GM12878 (cell line): ENCODE results near the gene INO80.

Experiments
- EGR1 ChIP-seq, 2 experiments: IDR thresholded peaks; 1 replicate in 1 of 2; 2 replicates in 1 of 2; pipeline ENCODE4 v1.6.1; 2011 to 2012; ENCODE audit warnings: low read depth in 2 of 2, low read length in 2 of 2, borderline replicate concordance in 1 of 2, mild to moderate bottlenecking in 1 of 2, moderate library complexity in 1 of 2
- EP300 ChIP-seq, 2 experiments: fragments of 150-350 bp in 1 of 2; IDR thresholded peaks; 2 replicates each; pipeline ENCODE4 v1.6.1; 2011 to 2012; ENCODE audit warnings: low read depth in 2 of 2, low read length in 2 of 2, borderline replicate concordance in 1 of 2, improper control_type of control experiment in 1 of 2, inconsistent platforms in 1 of 2; ENCODE audit not compliant: control insufficient read depth in 1 of 2
- ESRRA ChIP-seq: IDR thresholded peaks from 2 replicates; pipeline ENCODE4 v1.6.1; 2012; ENCODE audit warnings: mild to moderate bottlenecking, low read length, improper control_type of control experiment
- POLR2A ChIP-seq: IDR thresholded peaks from 2 replicates; pipeline ENCODE4 v1.6.1; 2011; ENCODE audit warnings: low read depth, mild to moderate bottlenecking, low read length
- POLR2AphosphoS5 ChIP-seq: IDR thresholded peaks from 2 replicates; pipeline ENCODE4 v1.6.1; 2011; ENCODE audit warnings: mild to moderate bottlenecking, low read length, inconsistent platforms
- SIN3A ChIP-seq: IDR thresholded peaks from 2 replicates; pipeline ENCODE4 v1.6.1; 2012; ENCODE audit warnings: low read depth, low read length, improper control_type of control experiment
- TCF7 ChIP-seq: IDR thresholded peaks from 2 replicates; pipeline ENCODE4 v1.6.1; 2014; ENCODE audit warnings: antibody characterized with exemption, borderline replicate concordance
- TF ChIP-seq, protein P1 (sequence below), 3 experiments: IDR thresholded peaks in 2 of 3; conservative IDR thresholded peaks in 1 of 3; 2 replicates each; pipeline ENCODE4 v1.5.1; 2011; ENCODE audit warnings: low read depth in 3 of 3, low read length in 3 of 3, mild to moderate bottlenecking in 3 of 3, control low read depth in 2 of 3, moderate library complexity in 2 of 3, inconsistent platforms in 1 of 3, mixed read lengths in 1 of 3; ENCODE audit not compliant: control insufficient read depth in 2 of 3, insufficient read depth in 1 of 3; ENCODE audit errors: extremely low read depth in 1 of 3
- TF ChIP-seq, protein P2 (sequence below): fragments of 450-650 bp; IDR thresholded peaks from 2 replicates; pipeline ENCODE4 v1.6.1; 2017; ENCODE audit warnings: mild to moderate bottlenecking
- TF ChIP-seq, protein P3 (sequence below): IDR thresholded peaks from 2 replicates; pipeline ENCODE4 v1.6.1; 2011; ENCODE audit warnings: mild to moderate bottlenecking, low read depth, low read length, moderate library complexity; ENCODE audit not compliant: insufficient replicate concordance
- TF ChIP-seq, protein P4 (sequence below): fragments of 450-650 bp; formaldehyde crosslinking; IDR thresholded peaks from 2 replicates; pipeline ENCODE4 v1.5.0; 2022; ENCODE audit warnings: mild to moderate bottlenecking, missing genetic modification characterization

DNA sequence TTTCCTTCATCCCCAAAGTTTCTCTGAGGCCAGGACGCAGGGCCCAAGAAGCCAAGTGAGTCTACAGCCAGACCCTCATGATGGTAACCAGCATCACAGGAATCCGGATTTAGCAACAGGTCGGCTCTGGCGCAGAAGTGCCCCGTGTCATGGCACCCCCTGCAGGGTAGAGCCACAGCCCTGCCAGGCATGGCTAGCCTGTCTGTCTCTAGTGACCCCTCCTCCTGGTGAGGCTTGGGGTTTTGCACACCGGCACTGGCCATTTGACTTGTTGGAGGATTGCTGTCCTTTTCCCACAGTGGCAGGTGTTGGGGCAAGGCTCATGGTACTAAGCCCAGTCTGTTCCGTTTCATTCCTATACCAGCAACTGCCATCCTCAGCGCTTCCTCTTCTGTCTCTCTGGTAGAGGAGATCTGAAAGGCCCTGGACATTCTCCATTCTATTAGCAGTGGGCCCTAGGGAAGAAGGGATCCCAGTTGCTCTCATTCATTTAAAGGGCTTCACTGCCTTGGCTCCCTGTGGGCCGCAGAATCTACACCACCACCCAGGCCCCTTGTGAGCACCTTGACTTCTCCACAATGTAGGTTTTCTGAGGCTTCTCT lies 172.2 kb downstream of the INO80 start:
- TF ChIP-seq EP300 (IDR thresholded peaks at IDR 0.05; ENCODE audit: borderline replicate concordance in 1 of 2, control insufficient read depth in 1 of 2, low read depth in 2 of 2, low read length in 2 of 2), result no peak
- TF ChIP-seq, protein P1, sequence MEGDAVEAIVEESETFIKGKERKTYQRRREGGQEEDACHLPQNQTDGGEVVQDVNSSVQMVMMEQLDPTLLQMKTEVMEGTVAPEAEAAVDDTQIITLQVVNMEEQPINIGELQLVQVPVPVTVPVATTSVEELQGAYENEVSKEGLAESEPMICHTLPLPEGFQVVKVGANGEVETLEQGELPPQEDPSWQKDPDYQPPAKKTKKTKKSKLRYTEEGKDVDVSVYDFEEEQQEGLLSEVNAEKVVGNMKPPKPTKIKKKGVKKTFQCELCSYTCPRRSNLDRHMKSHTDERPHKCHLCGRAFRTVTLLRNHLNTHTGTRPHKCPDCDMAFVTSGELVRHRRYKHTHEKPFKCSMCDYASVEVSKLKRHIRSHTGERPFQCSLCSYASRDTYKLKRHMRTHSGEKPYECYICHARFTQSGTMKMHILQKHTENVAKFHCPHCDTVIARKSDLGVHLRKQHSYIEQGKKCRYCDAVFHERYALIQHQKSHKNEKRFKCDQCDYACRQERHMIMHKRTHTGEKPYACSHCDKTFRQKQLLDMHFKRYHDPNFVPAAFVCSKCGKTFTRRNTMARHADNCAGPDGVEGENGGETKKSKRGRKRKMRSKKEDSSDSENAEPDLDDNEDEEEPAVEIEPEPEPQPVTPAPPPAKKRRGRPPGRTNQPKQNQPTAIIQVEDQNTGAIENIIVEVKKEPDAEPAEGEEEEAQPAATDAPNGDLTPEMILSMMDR (IDR thresholded peaks at IDR 0.05 in 2 of 3, conservative IDR thresholded peaks at IDR 0.05 in 1 of 3; ENCODE audit: control insufficient read depth in 2 of 3, extremely low read depth in 1 of 3, insufficient read depth in 1 of 3, low read depth in 3 of 3, low read length in 3 of 3), result no peak
- no peak for TF ChIP-seq SIN3A
- TF ChIP-seq, protein P2, sequence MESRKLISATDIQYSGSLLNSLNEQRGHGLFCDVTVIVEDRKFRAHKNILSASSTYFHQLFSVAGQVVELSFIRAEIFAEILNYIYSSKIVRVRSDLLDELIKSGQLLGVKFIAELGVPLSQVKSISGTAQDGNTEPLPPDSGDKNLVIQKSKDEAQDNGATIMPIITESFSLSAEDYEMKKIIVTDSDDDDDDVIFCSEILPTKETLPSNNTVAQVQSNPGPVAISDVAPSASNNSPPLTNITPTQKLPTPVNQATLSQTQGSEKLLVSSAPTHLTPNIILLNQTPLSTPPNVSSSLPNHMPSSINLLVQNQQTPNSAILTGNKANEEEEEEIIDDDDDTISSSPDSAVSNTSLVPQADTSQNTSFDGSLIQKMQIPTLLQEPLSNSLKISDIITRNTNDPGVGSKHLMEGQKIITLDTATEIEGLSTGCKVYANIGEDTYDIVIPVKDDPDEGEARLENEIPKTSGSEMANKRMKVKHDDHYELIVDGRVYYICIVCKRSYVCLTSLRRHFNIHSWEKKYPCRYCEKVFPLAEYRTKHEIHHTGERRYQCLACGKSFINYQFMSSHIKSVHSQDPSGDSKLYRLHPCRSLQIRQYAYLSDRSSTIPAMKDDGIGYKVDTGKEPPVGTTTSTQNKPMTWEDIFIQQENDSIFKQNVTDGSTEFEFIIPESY, result no peak
- TF ChIP-seq, protein P3, sequence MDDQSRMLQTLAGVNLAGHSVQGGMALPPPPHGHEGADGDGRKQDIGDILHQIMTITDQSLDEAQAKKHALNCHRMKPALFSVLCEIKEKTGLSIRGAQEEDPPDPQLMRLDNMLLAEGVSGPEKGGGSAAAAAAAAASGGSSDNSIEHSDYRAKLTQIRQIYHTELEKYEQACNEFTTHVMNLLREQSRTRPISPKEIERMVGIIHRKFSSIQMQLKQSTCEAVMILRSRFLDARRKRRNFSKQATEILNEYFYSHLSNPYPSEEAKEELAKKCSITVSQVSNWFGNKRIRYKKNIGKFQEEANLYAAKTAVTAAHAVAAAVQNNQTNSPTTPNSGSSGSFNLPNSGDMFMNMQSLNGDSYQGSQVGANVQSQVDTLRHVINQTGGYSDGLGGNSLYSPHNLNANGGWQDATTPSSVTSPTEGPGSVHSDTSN, result no peak
- TF ChIP-seq, protein P4, sequence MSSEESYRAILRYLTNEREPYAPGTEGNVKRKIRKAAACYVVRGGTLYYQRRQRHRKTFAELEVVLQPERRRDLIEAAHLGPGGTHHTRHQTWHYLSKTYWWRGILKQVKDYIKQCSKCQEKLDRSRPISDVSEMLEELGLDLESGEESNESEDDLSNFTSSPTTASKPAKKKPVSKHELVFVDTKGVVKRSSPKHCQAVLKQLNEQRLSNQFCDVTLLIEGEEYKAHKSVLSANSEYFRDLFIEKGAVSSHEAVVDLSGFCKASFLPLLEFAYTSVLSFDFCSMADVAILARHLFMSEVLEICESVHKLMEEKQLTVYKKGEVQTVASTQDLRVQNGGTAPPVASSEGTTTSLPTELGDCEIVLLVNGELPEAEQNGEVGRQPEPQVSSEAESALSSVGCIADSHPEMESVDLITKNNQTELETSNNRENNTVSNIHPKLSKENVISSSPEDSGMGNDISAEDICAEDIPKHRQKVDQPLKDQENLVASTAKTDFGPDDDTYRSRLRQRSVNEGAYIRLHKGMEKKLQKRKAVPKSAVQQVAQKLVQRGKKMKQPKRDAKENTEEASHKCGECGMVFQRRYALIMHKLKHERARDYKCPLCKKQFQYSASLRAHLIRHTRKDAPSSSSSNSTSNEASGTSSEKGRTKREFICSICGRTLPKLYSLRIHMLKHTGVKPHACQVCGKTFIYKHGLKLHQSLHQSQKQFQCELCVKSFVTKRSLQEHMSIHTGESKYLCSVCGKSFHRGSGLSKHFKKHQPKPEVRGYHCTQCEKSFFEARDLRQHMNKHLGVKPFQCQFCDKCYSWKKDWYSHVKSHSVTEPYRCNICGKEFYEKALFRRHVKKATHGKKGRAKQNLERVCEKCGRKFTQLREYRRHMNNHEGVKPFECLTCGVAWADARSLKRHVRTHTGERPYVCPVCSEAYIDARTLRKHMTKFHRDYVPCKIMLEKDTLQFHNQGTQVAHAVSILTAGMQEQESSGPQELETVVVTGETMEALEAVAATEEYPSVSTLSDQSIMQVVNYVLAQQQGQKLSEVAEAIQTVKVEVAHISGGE, result no peak
- no peak for TF ChIP-seq POLR2A
- no peak for TF ChIP-seq ESRRA
- no peak for TF ChIP-seq TCF7
- TF ChIP-seq POLR2AphosphoS5, result no peak
- no peak for TF ChIP-seq EGR1 (IDR thresholded peaks at IDR 0.05; ENCODE audit: borderline replicate concordance in 1 of 2, low read depth in 2 of 2, low read length in 2 of 2)
